Stimulated activated CD8-positive, alpha-beta memory T cell treated with anti-CD3 and anti-CD28 coated beads, Interleukin-15, amount 100 ng/mL, for 48 hours (primary cell): Measurements from ENCODE around the gene GPR158.

ENCODE experiments used
- DNase-seq, 2 donors: peaks; one replicate each; pipeline ENCODE4 v3.0.0-alpha.2; 2020; ENCODE audit warnings: low read depth in 2 of 2

Gene GPR158

GRCh38 chr10:25206693-25207414, 32.1 kb downstream of the GPR158 start:
- DNase-seq = no peak

- DNase-seq = no peak
Observed at GRCh38 chr10:25209618-25210017, 34.8 kb downstream of the GPR158 start.

GRCh38 chr10:25210265-25210664, 35.5 kb downstream of the GPR158 start:
- DNase-seq = no peak

- no peak for DNase-seq
Observed at GRCh38 chr10:25220156-25220555, 45.4 kb downstream of the GPR158 start.

GRCh38 chr10:25222085-25222660, 47.4 kb downstream of the GPR158 start:
- no peak for DNase-seq

- no peak for DNase-seq
Observed at GRCh38 chr10:25226775-25227682, 52.2 kb downstream of the GPR158 start.

GRCh38 chr10:25231751-25232150, 57.0 kb downstream of the GPR158 start:
- DNase-seq = no peak

GRCh38 chr10:25232204-25232603, 57.4 kb downstream of the GPR158 start:
- no peak for DNase-seq

GRCh38 chr10:25245165-25245564, 70.4 kb downstream of the GPR158 start:
- no peak for DNase-seq

GRCh38 chr10:25257646-25258045, 82.8 kb downstream of the GPR158 start:
- no peak for DNase-seq

GRCh38 chr10:25261110-25261509, 86.3 kb downstream of the GPR158 start:
- no peak for DNase-seq

- DNase-seq = no peak
Observed at GRCh38 chr10:25261558-25261957, 86.8 kb downstream of the GPR158 start.

GRCh38 chr10:25263931-25264330, 89.1 kb downstream of the GPR158 start:
- no peak for DNase-seq

- no peak for DNase-seq
Observed at GRCh38 chr10:25278180-25278579, 103.4 kb downstream of the GPR158 start.

GRCh38 chr10:25280076-25280475, 105.3 kb downstream of the GPR158 start:
- DNase-seq = no peak

GRCh38 chr10:25280573-25280972, 105.8 kb downstream of the GPR158 start:
- DNase-seq = no peak

GRCh38 chr10:25285809-25286208, 111.0 kb downstream of the GPR158 start:
- no peak for DNase-seq

- no peak for DNase-seq
Observed at GRCh38 chr10:25288181-25288580, 113.4 kb downstream of the GPR158 start.

- no peak for DNase-seq
Observed at GRCh38 chr10:25294032-25294926, 119.5 kb downstream of the GPR158 start.

GRCh38 chr10:25296324-25296723, 121.5 kb downstream of the GPR158 start:
- no peak for DNase-seq

GRCh38 chr10:25297466-25297865, 122.7 kb downstream of the GPR158 start:
- no peak for DNase-seq

GRCh38 chr10:25300073-25300472, 125.3 kb downstream of the GPR158 start:
- no peak for DNase-seq
